IMR-90 (cell line): ENCODE measurements around the gene SLC8A3. TPM values are rescaled to one million over a fixed set of nuclear protein-coding genes. Genes with fewer than 3 reads are reported as not detected.

Experiments used
- ATAC-seq: fragments of 200-7000 bp; cut with Tn5 transposase; 2 replicates; pipeline ENCODE4 v1.9.1; 2020; ENCODE audit warnings: low read depth, mild to moderate bottlenecking, moderate library complexity
- BruUV-seq: library from RNA; stranded (reverse); fragments of 400-500 nt; replicated peaks from 2 replicates; lab custom pipeline; 2021; lab: Mats Ljungman, UMichigan
- CTCF ChIA-PET: fragments of 300-600 bp; formaldehyde crosslinking; extraction: SDS; loops from one replicate; lab custom pipeline; 2021; ENCODE audit warnings: antibody characterized with exemption; lab: Yijun Ruan, JAX
- POLR2A ChIA-PET: fragments of 300-600 bp; sonication (Branson Sonifier 250); formaldehyde crosslinking; loops from one replicate; lab custom pipeline; 2022; ENCODE audit warnings: antibody characterized with exemption; ENCODE audit not compliant: unreplicated experiment; lab: Charles Lee
- DNase-seq: peaks from one replicate; pipeline ENCODE4 v3.0.0; 2013
- H2AFZ ChIP-seq: replicated peaks from 2 replicates; pipeline ENCODE3; 2013; ENCODE audit warnings: low read length, mild to moderate bottlenecking; ENCODE audit not compliant: poor library complexity
- H2AK5ac ChIP-seq: 2 replicates; pipeline ENCODE4 v1.6.1; 2013; ENCODE audit warnings: low read depth, low read length, inconsistent platforms
- H2AK9ac ChIP-seq: replicated peaks from 2 replicates; pipeline ENCODE3; 2013; ENCODE audit warnings: mild to moderate bottlenecking, low read depth, low read length, moderate library complexity; ENCODE audit not compliant: poor library complexity
- H2BK120ac ChIP-seq: 2 replicates; pipeline ENCODE4 v1.6.1; 2013; ENCODE audit warnings: low read depth, low read length, inconsistent platforms
- H2BK15ac ChIP-seq: 3 replicates; pipeline ENCODE4 v1.6.1; 2013; ENCODE audit warnings: low read depth, low read length, inconsistent platforms
- H2BK20ac ChIP-seq: 2 replicates; pipeline ENCODE4 v1.6.1; 2013; ENCODE audit warnings: low read depth, mild to moderate bottlenecking, inconsistent platforms, low read length, moderate library complexity
- H2BK5ac ChIP-seq: 2 replicates; pipeline ENCODE4 v1.6.1; 2013; ENCODE audit warnings: mild to moderate bottlenecking, low read depth, low read length, inconsistent platforms; ENCODE audit not compliant: poor library complexity, severe bottlenecking
- H3K14ac ChIP-seq: replicated peaks from 2 replicates; pipeline ENCODE4 v1.6.1; 2013; ENCODE audit warnings: low read depth, low read length, inconsistent platforms
- H3K18ac ChIP-seq: 2 replicates; pipeline ENCODE4 v1.6.1; 2013; ENCODE audit warnings: low read depth, low read length, control low read depth
- H3K23ac ChIP-seq: 2 replicates; pipeline ENCODE4 v1.6.1; 2013; ENCODE audit warnings: low read depth, low read length, inconsistent platforms
- H3K27ac ChIP-seq: 2 replicates; pipeline ENCODE4 v1.5.1; 2013; ENCODE audit warnings: mild to moderate bottlenecking, control low read depth, low read length; ENCODE audit not compliant: insufficient read depth
- H3K27me3 ChIP-seq: 2 replicates; pipeline ENCODE4 v1.6.1; 2013; ENCODE audit warnings: low read length; ENCODE audit not compliant: control insufficient read depth, insufficient read depth
- H3K36me3 ChIP-seq: 2 replicates; pipeline ENCODE4 v1.6.1; 2013; ENCODE audit warnings: low read length, mixed read lengths; ENCODE audit not compliant: control insufficient read depth, insufficient read depth
- H3K4ac ChIP-seq: 2 replicates; pipeline ENCODE4 v1.6.1; 2013; ENCODE audit warnings: low read depth, low read length, inconsistent platforms
- H3K4me1 ChIP-seq: 2 replicates; pipeline ENCODE4 v1.6.1; 2013; ENCODE audit warnings: low read length, mixed read lengths; ENCODE audit not compliant: control insufficient read depth, insufficient read depth
- H3K4me2 ChIP-seq: 2 replicates; pipeline ENCODE4 v1.6.1; 2013; ENCODE audit warnings: low read depth, mild to moderate bottlenecking, control low read depth, low read length, moderate library complexity
- H3K4me3 ChIP-seq: 2 replicates; pipeline ENCODE4 v1.5.1; 2013; ENCODE audit warnings: low read depth, mild to moderate bottlenecking, control low read depth, low read length, moderate library complexity; ENCODE audit not compliant: insufficient read depth
- H3K56ac ChIP-seq: 2 replicates; pipeline ENCODE4 v1.6.1; 2013; ENCODE audit warnings: low read length, inconsistent platforms; ENCODE audit not compliant: insufficient read depth; ENCODE audit errors: extremely low read depth
- H3K79me1 ChIP-seq, 2 experiments: 2 replicates each; pipeline ENCODE4 v1.6.1; 2013; ENCODE audit warnings: low read length in 2 of 2, inconsistent platforms in 1 of 2, low read depth in 1 of 2
- H3K9ac ChIP-seq: 2 replicates; pipeline ENCODE4 v1.6.1; 2013; ENCODE audit warnings: low read depth, low read length, control low read depth
- H3K9me1 ChIP-seq: 2 replicates; pipeline ENCODE4 v1.6.1; 2013; ENCODE audit warnings: low read length, inconsistent platforms; ENCODE audit not compliant: insufficient read depth
- H3K9me3 ChIP-seq: 2 replicates; pipeline ENCODE4 v1.6.1; 2013; ENCODE audit warnings: low read length; ENCODE audit not compliant: control insufficient read depth, insufficient read depth
- H4K20me1 ChIP-seq: 2 replicates; pipeline ENCODE4 v1.6.1; 2013; ENCODE audit warnings: low read length, inconsistent platforms; ENCODE audit not compliant: insufficient read depth
- H4K5ac ChIP-seq: 2 replicates; pipeline ENCODE4 v1.6.1; 2013; ENCODE audit warnings: mild to moderate bottlenecking, low read depth, low read length, control low read depth
- H4K8ac ChIP-seq, 2 experiments: 2 replicates each; pipeline ENCODE4 v1.6.1; 2013; ENCODE audit warnings: low read depth in 2 of 2, low read length in 2 of 2, control low read depth in 1 of 2, inconsistent platforms in 1 of 2
- H4K91ac ChIP-seq: 2 replicates; pipeline ENCODE4 v1.6.1; 2013; ENCODE audit warnings: low read depth, low read length, inconsistent platforms; ENCODE audit not compliant: insufficient read depth
- CEBPB ChIP-seq: IDR thresholded peaks from 2 replicates; pipeline ENCODE4 v1.6.1; 2012; ENCODE audit warnings: low read depth, low read length, improper control_type of control experiment
- CHD1 ChIP-seq: IDR thresholded peaks from 2 replicates; pipeline ENCODE4 v1.6.1; 2012; ENCODE audit warnings: low read depth, low read length, improper control_type of control experiment
- FOS ChIP-seq: fragments of 150-350 bp; IDR thresholded peaks from 2 replicates; pipeline ENCODE4 v1.6.1; 2016; ENCODE audit warnings: low read depth, low read length
- WGBS, 2 experiments: methylation state at CpG; one replicate each; pipeline versions ENCODE4 v1.1.5 to v1.1.7; 2013; ENCODE audit warnings: missing lambda C conversion rate in 2 of 2; ENCODE audit not compliant: insufficient read length in 1 of 2; ENCODE audit errors: extremely low coverage in 2 of 2; 5-methylcytosine and 5-hydroxymethylcytosine counted together
- dilution Hi-C: fragments of 300-500 bp; cut with HindIII; formaldehyde crosslinking; loops from one replicate; pipeline ENCODE4 v1.14.3; 2018; ENCODE audit warnings: low sequenced_read_pairs; ENCODE audit not compliant: unreplicated experiment
- in situ Hi-C: fragments of 300-500 bp; cut with MboI; formaldehyde crosslinking; loops from 3 replicates; pipeline ENCODE4 v1.14.3; 2019; ENCODE audit warnings: low sequenced_read_pairs, inconsistent platforms, mixed read lengths
- intact Hi-C: fragments of 100-400 bp; cut with micrococcal nuclease; formaldehyde crosslinking; loops from 2 replicates; pipeline ENCODE4 v1.10.0; 2022
- polyA plus RNA-seq, 3 experiments: library from polyadenylated mRNA; depleted of rRNA; stranded (reverse); fragments of >200 nt; gene quantifications; 2 replicates each; pipeline ENCODE4 v1.2.3, GENCODE V29; 2012; ENCODE audit warnings: low replicate concordance in 1 of 3
- total RNA-seq: library from RNA; depleted of rRNA; stranded (reverse); fragments of >200 nt; gene quantifications from 2 replicates; pipeline ENCODE4 v1.2.3, GENCODE V29; 2012
- TF ChIP-seq, protein P1 (sequence below): conservative IDR thresholded peaks from 2 replicates; pipeline ENCODE4 v1.5.1; 2012; ENCODE audit warnings: mild to moderate bottlenecking, low read depth, low read length, improper control_type of control experiment

SLC8A3 gene
- total and polyA plus RNA-seq, 2 of the 4 experiments (the other 2 are of a cell fraction) = under 0.01 TPM; not detected in 1

DNA sequence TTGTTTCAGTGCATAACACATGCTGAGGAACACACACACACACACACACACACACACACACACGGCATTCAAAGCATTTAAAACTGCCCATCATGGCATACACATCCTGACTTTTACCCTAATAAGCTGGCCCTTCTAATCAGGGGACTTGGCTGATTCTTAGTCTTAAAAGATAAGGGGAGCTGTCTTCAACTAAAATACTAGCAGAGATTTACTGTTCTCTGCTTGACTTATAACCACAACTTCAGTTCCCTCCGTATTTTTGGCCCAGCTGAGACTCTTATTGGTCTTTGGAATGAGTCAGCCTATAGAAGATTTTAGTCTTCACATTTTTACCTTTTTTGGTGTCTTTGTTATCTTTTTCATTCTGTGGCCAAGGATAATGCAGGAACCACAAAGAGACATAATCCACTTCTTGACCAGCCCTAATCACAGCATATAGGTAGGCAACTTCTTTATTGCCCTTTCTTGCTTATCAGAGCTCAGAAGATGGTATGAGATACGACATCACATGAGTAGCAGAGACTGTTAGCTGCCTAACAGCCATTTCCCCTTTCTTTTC is 25.1 kb upstream of the SLC8A3 start:
- no peak overlapping the region for H3K4me3 ChIP-seq
- H3K4ac ChIP-seq = no peak overlapping the region
- no peaks in the 10 kb centered on the region for H3K4me1 ChIP-seq
- ATAC-seq (no peak), DNase-seq (no peak)
- H3K79me1 ChIP-seq = no peaks in the 10 kb centered on the region
- ChIA-PET CTCF (interaction anchor here (0.7 kb wide), 1 partner anchor 11 kb away, joined by 4 read pairs; no protein-coding TSS in a partner anchor), POLR2A (no interaction called here)
- H3K9ac ChIP-seq = no peak overlapping the region
- no peak overlapping the region for H2BK120ac ChIP-seq
- no peak overlapping the region for H4K5ac ChIP-seq
- dilution Hi-C loops = no loop called here
- H3K9me3 ChIP-seq = no peaks in the 10 kb centered on the region
- 0% methylated on average over 1 of the region's 3 CpGs; no CpG with 5 or more reads in 1 of the 2 experiments for WGBS, 2 experiments
- no peak overlapping the region for H3K18ac ChIP-seq
- H2BK5ac ChIP-seq = no peak overlapping the region
- H2AFZ ChIP-seq = no peak overlapping the region
- no peak overlapping the region for H2BK20ac ChIP-seq
- no peak overlapping the region for H2AK9ac ChIP-seq
- H3K27ac ChIP-seq = no peak overlapping the region
- H2AK5ac ChIP-seq = no peak overlapping the region
- in situ Hi-C loops = no loop called here
- BruUV-seq = no TSS peak
- H3K27me3 ChIP-seq = no peaks in the 10 kb centered on the region
- H3K23ac ChIP-seq = no peak overlapping the region
- no peak overlapping the region for H4K91ac ChIP-seq
- no peak overlapping the region for H4K8ac ChIP-seq
- no peaks in the 10 kb centered on the region for H3K36me3 ChIP-seq
- no peak overlapping the region for H3K56ac ChIP-seq
- no peaks in the 10 kb centered on the region for H4K20me1 ChIP-seq
- H2BK15ac ChIP-seq = no peak overlapping the region
- H3K9me1 ChIP-seq = no peaks in the 10 kb centered on the region
- TF ChIP-seq CHD1 (no peak), FOS (no peak), CEBPB (no peak)
- TF ChIP-seq, protein P1, sequence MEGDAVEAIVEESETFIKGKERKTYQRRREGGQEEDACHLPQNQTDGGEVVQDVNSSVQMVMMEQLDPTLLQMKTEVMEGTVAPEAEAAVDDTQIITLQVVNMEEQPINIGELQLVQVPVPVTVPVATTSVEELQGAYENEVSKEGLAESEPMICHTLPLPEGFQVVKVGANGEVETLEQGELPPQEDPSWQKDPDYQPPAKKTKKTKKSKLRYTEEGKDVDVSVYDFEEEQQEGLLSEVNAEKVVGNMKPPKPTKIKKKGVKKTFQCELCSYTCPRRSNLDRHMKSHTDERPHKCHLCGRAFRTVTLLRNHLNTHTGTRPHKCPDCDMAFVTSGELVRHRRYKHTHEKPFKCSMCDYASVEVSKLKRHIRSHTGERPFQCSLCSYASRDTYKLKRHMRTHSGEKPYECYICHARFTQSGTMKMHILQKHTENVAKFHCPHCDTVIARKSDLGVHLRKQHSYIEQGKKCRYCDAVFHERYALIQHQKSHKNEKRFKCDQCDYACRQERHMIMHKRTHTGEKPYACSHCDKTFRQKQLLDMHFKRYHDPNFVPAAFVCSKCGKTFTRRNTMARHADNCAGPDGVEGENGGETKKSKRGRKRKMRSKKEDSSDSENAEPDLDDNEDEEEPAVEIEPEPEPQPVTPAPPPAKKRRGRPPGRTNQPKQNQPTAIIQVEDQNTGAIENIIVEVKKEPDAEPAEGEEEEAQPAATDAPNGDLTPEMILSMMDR = no peak
- H3K4me2 ChIP-seq = no peak overlapping the region
- no peak overlapping the region for H3K14ac ChIP-seq
- intact Hi-C loops = no loop called here
